GM12878 (cell line): ENCODE results near the gene EPHB1. TPM values are rescaled to one million over a fixed set of nuclear protein-coding genes. Genes with fewer than 3 reads are reported as not detected.

Experiments used
- ATF7 ChIP-seq: fragments of 450-650 bp; IDR thresholded peaks from 2 replicates; pipeline ENCODE4 v1.6.1; 2016; ENCODE audit warnings: low read depth, mild to moderate bottlenecking
- BCL11A ChIP-seq: IDR thresholded peaks from 2 replicates; pipeline ENCODE4 v1.6.1; 2011; ENCODE audit warnings: low read depth, low read length
- BRCA1 ChIP-seq: IDR thresholded peaks from 2 replicates; pipeline ENCODE4 v1.6.1; 2011; ENCODE audit warnings: low read depth, low read length, improper control_type of control experiment
- CBX3 ChIP-seq: fragments of 200-600 bp; sonication (generic); IDR thresholded peaks from 2 replicates; pipeline ENCODE4 v1.6.1; 2016; ENCODE audit warnings: low read depth, borderline replicate concordance
- CREB1 ChIP-seq: IDR thresholded peaks from 2 replicates; pipeline ENCODE4 v1.6.1; 2012; ENCODE audit warnings: low read depth, mild to moderate bottlenecking, inconsistent platforms
- CREM ChIP-seq: IDR thresholded peaks from 2 replicates; pipeline ENCODE4 v1.6.1; 2014; ENCODE audit warnings: antibody characterized with exemption, low read depth
- E2F8 ChIP-seq: fragments of 450-650 bp; IDR thresholded peaks from 2 replicates; pipeline ENCODE4 v1.6.1; 2018; ENCODE audit warnings: mild to moderate bottlenecking, low read depth, moderate library complexity; ENCODE audit not compliant: partially characterized antibody
- EED ChIP-seq: sonication (generic); IDR thresholded peaks from 2 replicates; pipeline ENCODE4 v1.6.1; 2016; ENCODE audit warnings: antibody characterized with exemption, low read depth
- EP300 ChIP-seq, 2 experiments: fragments of 150-350 bp in 1 of 2; IDR thresholded peaks; 2 replicates each; pipeline ENCODE4 v1.6.1; 2011 to 2012; ENCODE audit warnings: low read depth in 2 of 2, low read length in 2 of 2, borderline replicate concordance in 1 of 2, improper control_type of control experiment in 1 of 2, inconsistent platforms in 1 of 2; ENCODE audit not compliant: control insufficient read depth in 1 of 2
- GATAD2B ChIP-seq: fragments of 450-650 bp; conservative IDR thresholded peaks from 2 replicates; pipeline ENCODE4 v1.6.1; 2017; ENCODE audit warnings: low read depth, mild to moderate bottlenecking, moderate library complexity
- HDAC6 ChIP-seq: fragments of 200-600 bp; sonication (generic); IDR thresholded peaks from one replicate; pipeline ENCODE4 v1.8.0; 2017; ENCODE audit warnings: antibody characterized with exemption; ENCODE audit not compliant: unreplicated experiment
- IRF4 ChIP-seq: IDR thresholded peaks from 2 replicates; pipeline ENCODE4 v1.6.1; 2011; ENCODE audit warnings: low read depth, low read length
- JUNB ChIP-seq: IDR thresholded peaks from 2 replicates; pipeline ENCODE4 v1.6.1; 2016; ENCODE audit warnings: antibody characterized with exemption, mild to moderate bottlenecking
- LARP7 ChIP-seq: fragments of 450-650 bp; IDR thresholded peaks from 2 replicates; pipeline ENCODE4 v1.6.1; 2017; ENCODE audit warnings: mild to moderate bottlenecking
- MTA2 ChIP-seq: fragments of 450-650 bp; IDR thresholded peaks from 2 replicates; pipeline ENCODE4 v1.6.1; 2016; ENCODE audit warnings: low read depth, mild to moderate bottlenecking, moderate library complexity
- MTA3 ChIP-seq: IDR thresholded peaks from 2 replicates; pipeline ENCODE4 v1.6.1; 2012; ENCODE audit warnings: low read length, inconsistent platforms, borderline replicate concordance
- RAD51 ChIP-seq: fragments of 450-650 bp; IDR thresholded peaks from 2 replicates; pipeline ENCODE4 v1.6.1; 2016; ENCODE audit warnings: moderate library complexity, mild to moderate bottlenecking, inconsistent platforms
- STAT1 ChIP-seq: fragments of 450-650 bp; conservative IDR thresholded peaks from 2 replicates; pipeline ENCODE4 v1.6.1; 2014; ENCODE audit warnings: antibody characterized with exemption, mild to moderate bottlenecking
- STAT3 ChIP-seq: IDR thresholded peaks from 2 replicates; pipeline ENCODE4 v1.6.1; 2011; ENCODE audit warnings: low read depth, low read length, improper control_type of control experiment
- TARDBP ChIP-seq: IDR thresholded peaks from 2 replicates; pipeline ENCODE4 v1.6.1; 2016; ENCODE audit warnings: borderline replicate concordance
- ZBED1 ChIP-seq: IDR thresholded peaks from 2 replicates; pipeline ENCODE4 v1.6.1; 2016; ENCODE audit warnings: borderline replicate concordance
- ZNF274 ChIP-seq: IDR thresholded peaks from one replicate; pipeline ENCODE4 v1.8.0; 2011; ENCODE audit not compliant: insufficient read length, insufficient read depth
- polyA plus RNA-seq, 11 experiments: library from polyadenylated mRNA; depleted of rRNA in 4 of 11; unstranded in 6 of 11; stranded (reverse) in 5 of 11; fragments of >200 nt; fragmentation: Nextera tagmentation in 4 of 11; fragmentation: Illumina TruSeq in 1 of 11; extraction: Ambion mirVana in 4 of 11; extraction: Trizol in 1 of 11; gene quantifications; 1 replicate in 1 of 11; 2 replicates in 10 of 11; pipeline versions ENCODE4 v1.2.1 to v1.2.3, GENCODE V29; 2011 to 2016; ENCODE audit warnings: inconsistent platforms in 2 of 11, missing spikeins in 2 of 11, low read depth in 1 of 11
- total RNA-seq, 4 experiments: library from RNA; depleted of rRNA in 3 of 4; stranded (reverse); fragments of >200 nt in 3 of 4; fragmentation: Illumina TruSeq in 1 of 4; extraction: Trizol in 1 of 4; gene quantifications; 2 replicates each; pipeline versions ENCODE4 v1.2.1 to v1.2.3, GENCODE V29; 2013 to 2021
- TF ChIP-seq, protein P1 (sequence below): fragments of 450-650 bp; IDR thresholded peaks from 2 replicates; pipeline ENCODE4 v1.6.1; 2017; ENCODE audit warnings: low read depth, mild to moderate bottlenecking, moderate library complexity
- TF ChIP-seq, protein P2 (sequence below): fragments of 450-650 bp; IDR thresholded peaks from 2 replicates; pipeline ENCODE4 v1.6.1; 2017; ENCODE audit warnings: borderline replicate concordance
- TF ChIP-seq, protein P3 (sequence below), 3 experiments: IDR thresholded peaks in 2 of 3; conservative IDR thresholded peaks in 1 of 3; 2 replicates each; pipeline ENCODE4 v1.5.1; 2011; ENCODE audit warnings: low read depth in 3 of 3, low read length in 3 of 3, mild to moderate bottlenecking in 3 of 3, control low read depth in 2 of 3, moderate library complexity in 2 of 3, inconsistent platforms in 1 of 3, mixed read lengths in 1 of 3; ENCODE audit not compliant: control insufficient read depth in 2 of 3, insufficient read depth in 1 of 3; ENCODE audit errors: extremely low read depth in 1 of 3

EPHB1 gene
- total and polyA plus RNA-seq, 10 of the 15 experiments (the other 5 are each of a cell fraction or from before 2014, with no cell fraction given), result 0.33 to 23.8 (median 1.2) TPM

- peak; percentile 98 for TF ChIP-seq GATAD2B
- no peak for TF ChIP-seq JUNB
- peak; percentile 89 for TF ChIP-seq LARP7
- TF ChIP-seq BCL11A, result no peak
- no peak for TF ChIP-seq STAT3
- no peak for TF ChIP-seq CREB1
- peak; percentile 65; the same call in 1 of the 2 replicates for TF ChIP-seq MTA2
- TF ChIP-seq ATF7, result peak; percentile 78
- TF ChIP-seq RAD51, result no peak
- no peak for TF ChIP-seq BRCA1
- TF ChIP-seq ZNF274, result no peak
- 0 out of 2 replicates have a peak, but pooled peaks have one; percentile 34 for TF ChIP-seq IRF4
- peak; percentile 88 for TF ChIP-seq HDAC6
- no peak for TF ChIP-seq ZBED1
- TF ChIP-seq E2F8, result no peak
- TF ChIP-seq EED, result no peak
- no peak for TF ChIP-seq CREM
- no peak for TF ChIP-seq CBX3
- TF ChIP-seq, protein P1, sequence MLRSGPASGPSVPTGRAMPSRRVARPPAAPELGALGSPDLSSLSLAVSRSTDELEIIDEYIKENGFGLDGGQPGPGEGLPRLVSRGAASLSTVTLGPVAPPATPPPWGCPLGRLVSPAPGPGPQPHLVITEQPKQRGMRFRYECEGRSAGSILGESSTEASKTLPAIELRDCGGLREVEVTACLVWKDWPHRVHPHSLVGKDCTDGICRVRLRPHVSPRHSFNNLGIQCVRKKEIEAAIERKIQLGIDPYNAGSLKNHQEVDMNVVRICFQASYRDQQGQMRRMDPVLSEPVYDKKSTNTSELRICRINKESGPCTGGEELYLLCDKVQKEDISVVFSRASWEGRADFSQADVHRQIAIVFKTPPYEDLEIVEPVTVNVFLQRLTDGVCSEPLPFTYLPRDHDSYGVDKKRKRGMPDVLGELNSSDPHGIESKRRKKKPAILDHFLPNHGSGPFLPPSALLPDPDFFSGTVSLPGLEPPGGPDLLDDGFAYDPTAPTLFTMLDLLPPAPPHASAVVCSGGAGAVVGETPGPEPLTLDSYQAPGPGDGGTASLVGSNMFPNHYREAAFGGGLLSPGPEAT, result peak; percentile 75; the same call in 1 of the 2 replicates
- no peak for TF ChIP-seq MTA3
- TF ChIP-seq EP300 (IDR thresholded peaks at IDR 0.05; ENCODE audit: borderline replicate concordance in 1 of 2, control insufficient read depth in 1 of 2, low read depth in 2 of 2, low read length in 2 of 2), result peak in 1 of 2 experiments; percentile 14; a peak in 1 of 4 replicates
- TF ChIP-seq, protein P2, sequence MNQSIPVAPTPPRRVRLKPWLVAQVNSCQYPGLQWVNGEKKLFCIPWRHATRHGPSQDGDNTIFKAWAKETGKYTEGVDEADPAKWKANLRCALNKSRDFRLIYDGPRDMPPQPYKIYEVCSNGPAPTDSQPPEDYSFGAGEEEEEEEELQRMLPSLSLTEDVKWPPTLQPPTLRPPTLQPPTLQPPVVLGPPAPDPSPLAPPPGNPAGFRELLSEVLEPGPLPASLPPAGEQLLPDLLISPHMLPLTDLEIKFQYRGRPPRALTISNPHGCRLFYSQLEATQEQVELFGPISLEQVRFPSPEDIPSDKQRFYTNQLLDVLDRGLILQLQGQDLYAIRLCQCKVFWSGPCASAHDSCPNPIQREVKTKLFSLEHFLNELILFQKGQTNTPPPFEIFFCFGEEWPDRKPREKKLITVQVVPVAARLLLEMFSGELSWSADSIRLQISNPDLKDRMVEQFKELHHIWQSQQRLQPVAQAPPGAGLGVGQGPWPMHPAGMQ, result no peak
- TF ChIP-seq TARDBP, result no peak; the same call in 1 of the 2 replicates
- no peak for TF ChIP-seq STAT1
- TF ChIP-seq, protein P3, sequence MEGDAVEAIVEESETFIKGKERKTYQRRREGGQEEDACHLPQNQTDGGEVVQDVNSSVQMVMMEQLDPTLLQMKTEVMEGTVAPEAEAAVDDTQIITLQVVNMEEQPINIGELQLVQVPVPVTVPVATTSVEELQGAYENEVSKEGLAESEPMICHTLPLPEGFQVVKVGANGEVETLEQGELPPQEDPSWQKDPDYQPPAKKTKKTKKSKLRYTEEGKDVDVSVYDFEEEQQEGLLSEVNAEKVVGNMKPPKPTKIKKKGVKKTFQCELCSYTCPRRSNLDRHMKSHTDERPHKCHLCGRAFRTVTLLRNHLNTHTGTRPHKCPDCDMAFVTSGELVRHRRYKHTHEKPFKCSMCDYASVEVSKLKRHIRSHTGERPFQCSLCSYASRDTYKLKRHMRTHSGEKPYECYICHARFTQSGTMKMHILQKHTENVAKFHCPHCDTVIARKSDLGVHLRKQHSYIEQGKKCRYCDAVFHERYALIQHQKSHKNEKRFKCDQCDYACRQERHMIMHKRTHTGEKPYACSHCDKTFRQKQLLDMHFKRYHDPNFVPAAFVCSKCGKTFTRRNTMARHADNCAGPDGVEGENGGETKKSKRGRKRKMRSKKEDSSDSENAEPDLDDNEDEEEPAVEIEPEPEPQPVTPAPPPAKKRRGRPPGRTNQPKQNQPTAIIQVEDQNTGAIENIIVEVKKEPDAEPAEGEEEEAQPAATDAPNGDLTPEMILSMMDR (IDR thresholded peaks at IDR 0.05 in 2 of 3, conservative IDR thresholded peaks at IDR 0.05 in 1 of 3; ENCODE audit: control insufficient read depth in 2 of 3, extremely low read depth in 1 of 3, insufficient read depth in 1 of 3, low read depth in 3 of 3, low read length in 3 of 3), result peak; percentile 89 to 94 (median 90)
Observed at GRCh38 chr3:134794950-134795745, at the start of gene EPHB1 (continued).
